Astrocyte (in vitro differentiated cells and primary cell): ENCODE results near the gene TMEM79.

Experiments
- CTCF ChIP-seq: IDR thresholded peaks from 2 replicates; pipeline ENCODE4 v1.5.1; 2011; ENCODE audit warnings: low read depth, mild to moderate bottlenecking, inconsistent platforms, low read length, moderate library complexity; ENCODE audit not compliant: insufficient read depth
- EZH2 ChIP-seq: IDR thresholded peaks from 2 replicates; pipeline ENCODE4 v1.6.1; 2012; ENCODE audit warnings: mild to moderate bottlenecking, low read length, inconsistent platforms; ENCODE audit not compliant: insufficient read depth

GRCh38 chr1:156246241-156246780, 37.8 kb upstream of the TMEM79 start:
- TF ChIP-seq CTCF (no peak), EZH2 (no peak)
